GM21717 (cell line): ENCODE measurements around the gene ADRA2B.

Experiments used
- ATAC-seq: cut with Tn5 transposase; IDR thresholded peaks from one replicate; pipeline ENCODE4 v1.9.1; 2021; ENCODE audit warnings: mild to moderate bottlenecking, moderate library complexity; ENCODE audit not compliant: unreplicated experiment

Gene ADRA2B

DNA sequence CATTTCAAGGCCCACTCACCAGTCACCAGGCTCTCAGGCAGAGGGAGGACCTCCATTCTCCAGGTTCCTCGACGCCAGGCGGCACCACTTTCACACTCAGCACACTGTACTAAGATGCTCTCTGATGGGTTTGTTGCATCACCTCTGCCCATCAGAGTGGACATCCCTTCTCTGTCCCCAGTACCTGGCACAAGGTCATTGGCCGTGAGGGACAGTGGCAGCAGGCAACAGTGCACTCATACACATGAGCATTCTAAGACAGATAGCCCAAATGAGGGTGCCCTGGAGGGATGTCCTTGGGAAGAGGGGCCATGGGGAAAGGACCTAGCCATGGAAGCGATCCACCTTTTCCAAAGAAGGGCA is 3.0 kb upstream of the ADRA2B start:
- ATAC-seq = no peak

GRCh38 chr2:96118698-96119388 is 2.5 kb upstream of the ADRA2B start:
- no peak for ATAC-seq

- ATAC-seq = no peak
Measured at GRCh38 chr2:96117701-96118588, 1.6 kb upstream of the ADRA2B start.

GRCh38 chr2:96116879-96117533 is 635 bp upstream of the ADRA2B start:
- peak; percentile 64 for ATAC-seq

DNA sequence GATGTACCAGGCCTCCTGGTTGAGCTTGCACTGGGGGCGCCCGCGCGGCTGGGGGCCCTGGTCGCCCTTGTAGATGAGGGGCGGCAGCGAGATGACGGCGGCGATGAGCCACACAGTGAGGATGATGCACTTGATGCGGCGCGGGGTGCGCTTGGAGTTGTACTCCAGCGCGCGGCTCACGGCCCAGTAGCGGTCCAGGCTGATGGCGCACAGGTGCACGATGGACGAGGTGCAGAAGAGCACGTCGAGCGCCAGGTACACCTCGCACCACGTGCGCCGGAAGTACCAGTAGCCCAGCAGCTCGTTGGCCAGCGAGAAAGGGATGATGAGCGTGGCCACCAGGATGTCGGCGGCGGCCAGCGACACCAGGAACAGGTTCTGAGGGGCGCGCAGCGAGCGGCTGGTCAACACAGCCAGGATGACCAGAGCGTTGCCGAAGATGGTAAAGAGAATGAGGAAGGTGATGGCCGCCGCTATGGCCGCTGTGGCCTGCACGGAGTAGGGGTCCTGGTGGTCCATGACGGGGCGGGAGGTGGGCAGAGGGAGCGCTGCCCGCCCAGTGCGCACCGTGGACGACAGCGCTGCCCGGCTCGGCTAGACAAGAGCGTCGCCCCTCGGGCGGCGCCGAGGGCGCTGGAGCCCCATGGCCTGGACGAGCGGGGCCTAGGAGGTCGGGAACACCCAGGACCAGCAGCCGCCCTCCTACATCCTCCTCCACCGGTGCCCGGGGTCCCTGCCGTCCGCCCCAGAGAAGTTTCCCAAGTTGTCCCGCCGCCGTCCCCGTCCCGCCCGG is 544 bp downstream of the ADRA2B start:
- ATAC-seq = no peak

GRCh38 chr2:96114903-96115581 is 1.3 kb downstream of the ADRA2B start:
- no peak for ATAC-seq

DNA sequence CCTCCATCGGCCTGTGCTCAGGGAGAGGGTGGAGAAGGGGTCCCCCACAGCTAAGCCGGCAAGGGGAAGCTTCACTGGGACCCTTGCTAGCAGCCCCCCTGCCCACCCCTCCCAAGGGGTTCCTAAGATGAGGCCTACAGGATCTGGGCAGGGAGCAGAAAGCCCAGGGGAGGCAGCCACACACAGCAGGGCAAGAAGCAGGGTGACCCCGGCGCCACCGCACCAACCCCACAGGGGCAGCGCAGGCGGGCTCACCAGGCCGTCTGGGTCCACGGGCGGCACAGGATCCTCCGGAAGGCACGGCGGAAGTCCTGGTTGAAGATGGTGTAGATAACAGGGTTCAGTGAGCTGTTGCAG is 1.8 kb downstream of the ADRA2B start:
- ATAC-seq = no peak

- no peak for ATAC-seq
Measured at GRCh38 chr2:96113951-96114350, 2.4 kb downstream of the ADRA2B start.

DNA sequence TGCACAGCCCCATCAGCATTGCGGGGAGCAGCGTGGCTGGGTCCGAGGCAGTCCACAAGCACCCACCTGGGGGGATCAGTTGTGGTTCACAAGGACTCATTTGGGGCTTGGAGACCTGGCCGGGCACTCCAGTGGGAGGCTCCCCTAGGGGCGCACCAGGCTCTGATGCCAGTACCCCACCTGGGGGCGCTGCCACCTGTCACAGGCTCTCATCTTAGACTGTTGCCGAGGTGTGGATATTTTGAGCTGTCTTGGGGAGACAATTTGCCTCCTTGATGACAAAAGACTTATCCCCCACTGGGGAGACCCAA is 3.0 kb downstream of the ADRA2B start:
- no peak for ATAC-seq

DNA sequence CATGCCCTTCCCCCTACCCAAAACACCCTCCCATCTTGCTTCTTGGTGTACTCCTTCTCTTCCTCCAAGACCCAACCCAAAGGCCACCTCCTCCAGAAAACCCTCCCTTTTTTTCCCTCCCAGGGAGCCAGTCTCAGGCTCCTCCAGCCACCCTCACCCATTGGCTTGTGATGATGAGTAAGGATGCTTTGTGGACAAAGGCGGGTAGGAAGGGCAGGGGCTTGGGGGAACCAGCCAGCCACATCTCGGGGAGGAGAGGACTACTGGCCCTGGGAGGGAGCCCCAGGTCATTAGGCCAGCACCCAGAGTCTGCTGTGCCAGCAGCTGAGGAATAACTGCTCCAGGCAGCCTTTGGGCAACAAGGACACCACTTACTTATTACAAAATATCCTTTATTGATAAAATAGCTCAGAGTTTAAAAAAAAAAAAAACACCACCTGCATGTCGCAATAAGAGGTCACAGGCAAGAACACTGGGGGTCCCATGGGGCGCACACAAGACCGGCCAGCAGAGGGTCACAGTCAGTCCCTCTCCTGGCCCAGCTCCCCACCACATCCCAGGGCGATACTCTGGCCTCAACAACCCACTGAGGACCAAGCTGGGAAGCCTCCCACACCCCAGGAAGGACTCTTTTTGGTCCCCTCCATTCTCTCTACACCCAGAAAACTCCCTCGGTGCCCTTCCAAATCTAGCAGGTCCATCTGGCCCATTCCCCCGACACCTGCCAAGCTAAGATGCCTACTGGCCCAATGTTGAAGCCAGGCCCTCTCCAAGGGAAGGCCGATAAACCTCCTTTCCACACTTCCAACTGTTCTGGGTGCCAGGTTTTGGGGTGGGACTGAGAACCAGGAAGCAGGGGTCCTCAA is 3.6 kb downstream of the ADRA2B start:
- no peak for ATAC-seq

DNA sequence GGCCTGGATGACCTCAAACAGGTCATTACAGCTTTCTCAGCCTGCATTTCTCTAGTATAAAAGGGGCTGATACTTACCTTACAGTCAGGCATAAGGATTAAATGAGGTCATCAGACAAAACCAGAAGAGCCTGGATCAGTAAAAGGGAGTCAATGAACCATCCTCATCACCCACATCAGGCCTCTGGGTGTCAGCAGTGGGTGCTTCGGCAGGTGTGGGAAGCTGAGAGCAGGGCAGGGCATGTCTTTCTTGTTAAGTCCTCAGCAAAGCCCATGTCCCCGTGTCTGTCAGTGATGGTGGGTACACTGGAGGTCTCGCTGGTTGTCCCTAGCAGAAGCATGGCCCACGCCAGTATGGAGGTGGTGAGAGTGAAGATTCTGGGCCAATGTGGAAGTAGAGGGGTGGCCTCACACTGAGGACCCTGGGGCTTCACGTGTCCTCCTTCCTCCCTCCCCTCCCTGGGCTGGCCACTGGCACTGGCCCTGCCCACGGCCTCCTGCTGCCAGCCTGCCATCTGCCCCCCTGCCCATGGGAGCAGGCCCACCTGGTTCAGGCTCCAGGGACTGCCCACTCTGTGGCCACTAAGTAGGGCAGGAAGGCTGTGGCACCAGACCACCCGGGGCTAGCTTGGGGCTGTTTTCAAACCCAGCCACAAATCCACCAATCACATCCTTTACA is 4.4 kb downstream of the ADRA2B start:
- ATAC-seq = no peak

DNA sequence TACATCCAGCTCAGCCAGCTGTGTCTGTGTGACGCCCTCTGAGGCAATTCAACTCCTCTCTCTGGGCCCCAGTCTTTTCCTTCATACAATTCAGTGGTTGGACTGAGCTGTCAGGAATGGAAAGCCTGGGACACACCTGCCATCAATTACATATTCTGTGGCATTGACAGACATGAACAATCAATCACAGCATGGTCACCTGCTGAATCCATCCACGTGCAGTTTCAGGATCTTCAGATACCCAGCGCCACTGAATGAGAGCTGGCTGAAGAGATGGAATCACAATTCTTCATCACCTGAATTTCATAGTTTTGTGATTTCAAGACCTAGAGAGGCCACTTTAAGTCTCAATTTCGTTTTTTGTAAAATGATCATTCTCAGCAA is 5.1 kb downstream of the ADRA2B start:
- no peak for ATAC-seq

DNA sequence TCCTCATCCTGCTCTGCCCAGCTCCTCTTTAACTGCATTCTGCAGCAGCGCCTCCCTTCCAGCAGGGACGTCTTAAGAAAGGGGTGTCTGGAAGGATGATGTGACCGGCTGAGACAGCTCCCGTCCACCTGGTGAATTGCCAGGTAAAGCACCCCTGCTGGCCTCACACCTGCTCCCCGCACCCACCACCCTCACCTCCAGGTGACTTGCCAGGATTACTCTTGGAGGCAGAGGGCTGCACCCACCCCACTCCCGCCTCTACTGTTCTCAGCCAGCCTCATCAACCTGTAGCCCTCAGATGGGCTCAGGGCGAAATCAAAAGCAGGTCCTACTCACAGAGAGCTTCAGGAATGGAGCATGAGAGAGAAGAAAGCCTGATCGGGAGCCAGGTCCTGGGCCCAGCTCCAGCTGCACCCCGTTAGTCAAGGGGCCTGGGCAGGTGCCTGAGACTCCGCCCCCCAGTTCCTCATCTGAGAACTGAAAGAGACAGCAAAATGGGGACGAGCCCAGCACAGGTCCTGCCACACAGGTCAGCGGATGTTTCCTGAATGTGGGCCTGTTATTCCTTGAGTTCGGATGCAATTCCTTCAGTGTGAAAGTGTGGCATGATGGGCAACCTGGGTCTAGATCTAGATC is 5.6 kb downstream of the ADRA2B start:
- no peak for ATAC-seq

DNA sequence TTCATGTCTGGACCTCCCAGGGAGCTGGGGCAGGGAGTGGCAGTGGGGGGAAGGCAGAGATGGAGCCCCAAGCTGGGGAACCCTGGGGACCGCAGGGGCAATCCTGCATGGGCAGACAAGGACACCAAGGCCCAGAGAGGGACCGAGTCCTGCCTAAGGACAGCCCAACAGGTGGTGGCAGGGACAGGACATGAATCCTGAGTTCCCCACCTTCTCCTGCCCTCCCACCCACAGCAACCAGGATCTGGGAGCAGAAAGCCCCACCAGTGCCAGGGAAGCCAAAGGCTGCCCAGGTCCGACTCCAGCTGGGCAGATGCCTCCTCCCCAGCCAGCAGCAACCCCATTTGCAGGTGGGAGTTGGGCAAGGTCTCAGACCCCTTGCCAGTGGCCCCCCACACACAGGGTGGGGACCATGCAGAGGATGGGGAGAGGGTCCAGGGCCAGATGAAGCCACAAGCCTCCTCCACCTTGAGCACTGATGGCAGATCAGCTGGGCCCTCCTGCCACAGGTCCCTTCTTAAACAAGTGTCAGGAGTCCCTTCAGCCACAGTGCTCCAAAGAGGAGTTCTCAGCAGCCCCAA is 6.3 kb downstream of the ADRA2B start:
- ATAC-seq = no peak

DNA sequence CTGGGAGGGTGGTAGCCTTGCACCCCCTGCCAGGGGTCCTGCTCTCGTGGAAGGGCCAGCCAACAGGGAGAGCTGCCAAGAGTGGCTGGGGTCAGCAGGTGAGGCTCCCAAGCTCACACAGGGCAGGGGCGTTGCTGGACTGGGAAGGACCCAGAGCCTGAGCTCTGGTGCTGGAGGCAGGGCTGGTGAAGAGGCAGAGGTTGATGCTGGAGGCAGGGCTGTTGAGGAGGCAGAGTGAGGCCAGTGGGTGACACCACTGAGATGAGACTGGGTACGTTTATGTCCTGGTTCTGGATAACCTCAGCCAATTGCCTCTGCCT is 7.0 kb downstream of the ADRA2B start:
- ATAC-seq = no peak

DNA sequence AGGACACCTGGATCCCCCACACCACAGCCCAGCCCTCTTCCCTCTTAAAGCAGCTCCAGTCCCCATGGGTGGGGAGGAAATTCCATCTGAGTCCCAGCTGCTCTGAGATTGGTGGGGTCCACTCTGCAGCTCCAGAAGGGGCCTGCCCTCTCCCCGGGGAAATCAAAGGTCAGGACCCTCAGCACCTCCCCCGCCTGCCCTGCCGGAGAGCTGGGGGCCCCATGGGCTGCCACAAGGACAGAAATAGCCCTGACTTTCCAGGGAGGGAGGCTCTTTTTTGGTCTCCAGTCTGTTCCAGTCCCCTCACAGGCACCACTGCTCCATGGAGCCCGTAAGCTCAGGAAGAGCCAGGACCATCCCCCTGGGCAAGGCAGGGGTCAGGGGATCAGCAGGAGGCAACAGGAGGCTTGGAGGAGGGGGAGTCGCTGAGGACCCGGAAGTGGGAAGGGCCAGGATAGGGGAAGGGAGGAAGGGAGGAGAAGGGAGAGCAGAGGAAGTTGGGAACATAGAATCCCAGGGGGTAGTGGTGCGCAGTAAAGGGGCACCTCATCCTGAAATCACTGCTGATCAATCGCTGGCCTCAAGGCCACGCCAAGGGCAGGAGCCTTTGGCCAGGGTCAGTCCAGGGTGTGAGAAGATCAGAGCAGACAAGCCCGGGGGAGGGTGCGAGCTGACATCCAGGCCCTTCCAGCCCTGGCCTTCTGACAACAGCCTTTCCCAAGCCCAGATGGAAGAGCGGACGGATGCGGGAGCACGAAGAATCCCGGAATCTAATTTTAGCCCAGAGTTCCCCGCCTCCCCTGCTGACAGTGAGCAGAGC is 7.6 kb downstream of the ADRA2B start:
- no peak for ATAC-seq

GRCh38 chr2:96108151-96108540 is 8.2 kb downstream of the ADRA2B start:
- no peak for ATAC-seq

- no peak for ATAC-seq
Measured at GRCh38 chr2:96107708-96108065, 8.7 kb downstream of the ADRA2B start.
